Vagina (tissue), 2 donors: Measurements from ENCODE around the gene SELPLG. TPM values are rescaled to one million over a fixed set of nuclear protein-coding genes. Genes with fewer than 3 reads are reported as not detected.
"Not testable (repeated sequence)": the region's sequence is repeated elsewhere in the genome, so short reads cannot be mapped to it uniquely, and the experiment has no call there.

Experiments
- DNase-seq, 2 donors: peaks; one replicate each; pipeline ENCODE4 v3.0.0-alpha.2; 2017; ENCODE audit errors: extremely low spot score in 2 of 2
- H3K27ac ChIP-seq: fragments of 200-600 bp; sonication (generic); one replicate; pipeline ENCODE4 v1.5.1; 2019
- H3K27me3 ChIP-seq: fragments of 200-600 bp; sonication (generic); one replicate; pipeline ENCODE4 v1.5.1; 2019
- H3K36me3 ChIP-seq, 2 donors: fragments of 200-600 bp; sonication (generic); one replicate each; pipeline ENCODE4 v1.5.1; 2017 to 2019
- H3K4me1 ChIP-seq: fragments of 200-600 bp; sonication (generic); one replicate; pipeline ENCODE4 v1.5.1; 2019
- H3K4me3 ChIP-seq, 2 donors: fragments of 200-600 bp; sonication (generic); 1 replicate in 1 of 2; 2 replicates in 1 of 2; pipeline ENCODE4 v1.5.1; 2016 to 2019
- H3K9me3 ChIP-seq: fragments of 200-600 bp; sonication (generic); one replicate; pipeline ENCODE4 v1.5.1; 2019
- POLR2A ChIP-seq, 2 donors: fragments of 450-650 bp; IDR thresholded peaks; one replicate each; pipeline ENCODE4 v1.6.1; 2017; ENCODE audit warnings: antibody characterized with exemption in 2 of 2, mild to moderate bottlenecking in 2 of 2, moderate library complexity in 2 of 2
- POLR2AphosphoS5 ChIP-seq, 2 donors: sonication (generic); formaldehyde crosslinking; IDR thresholded peaks; one replicate each; pipeline ENCODE4 v1.9.0; 2017; ENCODE audit warnings: antibody characterized with exemption in 2 of 2, mild to moderate bottlenecking in 2 of 2, low read depth in 1 of 2; ENCODE audit not compliant: insufficient read depth in 1 of 2
- intact Hi-C: fragments of 100-400 bp; cut with DNase I; formaldehyde crosslinking; loops from one replicate; pipeline ENCODE4 v1.15.1; 2023
- total RNA-seq: library from RNA; depleted of rRNA; stranded (reverse); fragments of >200 nt; gene quantifications from one replicate; pipeline ENCODE4 v1.2.3, GENCODE V29; 2016
- TF ChIP-seq, protein P1 (sequence below), 3 experiments: fragments of 450-650 bp in 2 of 3; fragments of 200-600 bp in 1 of 3; sonication (generic) in 1 of 3; IDR thresholded peaks; one replicate each; pipeline ENCODE4 v1.5.1; 2017 to 2019; ENCODE audit warnings: antibody characterized with exemption in 3 of 3, mild to moderate bottlenecking in 2 of 3, moderate library complexity in 2 of 3

The SELPLG gene
- total RNA-seq, 1 donor from 2014 or later: 14.2 TPM

DNA sequence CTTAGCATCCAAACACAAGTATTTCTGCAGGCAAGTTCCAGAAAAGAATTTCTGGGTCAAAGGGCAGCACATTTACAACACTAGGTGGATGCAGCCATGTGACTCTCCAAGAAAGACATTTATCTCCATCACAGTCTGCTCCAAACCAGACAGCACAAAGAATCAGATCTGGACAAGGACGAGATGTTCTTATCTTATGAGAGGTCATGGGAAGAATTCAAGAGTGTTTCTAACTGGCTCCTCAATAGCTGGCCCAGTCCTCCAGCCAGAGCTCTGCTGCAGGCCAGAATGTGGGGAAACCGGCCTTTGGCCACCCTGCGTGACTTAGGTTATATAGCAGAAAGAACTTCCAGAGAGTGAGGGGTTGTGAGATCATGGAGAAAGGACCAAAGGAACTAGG is 53.2 kb downstream of the SELPLG start:
- Histone ChIP-seq H3K36me3 (no peaks in the 10 kb centered on the region), H3K27me3 (no peaks in the 10 kb centered on the region), H3K27ac (peak overlapping the region; percentile 61), H3K9me3 (no peaks in the 10 kb centered on the region), H3K4me1 (peaks cover 11% of the 10 kb centered on the region), H3K4me3 (no peak overlapping the region)
- no peak for TF ChIP-seq POLR2A (IDR thresholded peaks at IDR 0.05)
- peak in 1 of 2 donors; percentile 21 for TF ChIP-seq POLR2AphosphoS5 (IDR thresholded peaks at IDR 0.05; ENCODE audit: insufficient read depth in 1 of 2, low read depth in 1 of 2)
- DNase-seq: peak in 1 of 2 donors; percentile 95
- intact Hi-C loops: no loop called here

DNA sequence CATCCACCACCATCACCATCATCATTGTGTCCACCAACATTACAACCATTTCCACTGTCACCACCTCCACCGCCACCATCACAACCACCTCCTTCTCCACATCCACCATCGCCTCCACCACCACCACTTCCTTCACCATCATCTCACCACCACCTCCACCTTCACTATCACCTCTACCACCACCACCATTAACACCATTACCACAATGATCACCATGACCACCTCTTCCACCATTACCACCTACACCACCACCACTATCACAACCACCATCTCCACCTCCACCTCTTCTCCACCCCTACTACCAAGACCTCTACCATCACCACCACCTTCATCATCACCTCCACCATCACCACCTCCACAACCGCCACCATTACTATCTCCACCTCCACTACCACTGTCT is 54.9 kb downstream of the SELPLG start:
- DNase-seq: no peak
- peak overlapping the region; percentile 64 for H3K27ac ChIP-seq

DNA sequence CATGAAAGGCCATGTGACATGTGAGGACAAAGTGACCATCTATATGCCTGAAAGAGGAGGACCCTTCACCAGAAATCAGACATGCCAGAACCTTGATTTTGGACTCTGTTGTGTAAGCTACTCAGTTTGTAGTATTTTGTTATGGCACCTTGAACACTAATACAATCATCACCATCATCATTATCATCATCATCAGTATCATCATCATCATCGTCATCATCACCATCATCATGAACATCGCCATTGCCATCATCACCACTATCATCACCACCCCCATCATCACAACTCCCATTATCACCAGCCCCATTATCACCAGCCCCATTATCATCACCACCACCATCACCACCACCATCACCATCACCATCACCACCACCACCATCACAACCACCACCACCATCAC is 55.4 kb downstream of the SELPLG start:
- Histone ChIP-seq H3K36me3 (no peaks in the 10 kb centered on the region), H3K4me1 (peaks cover 6% of the 10 kb centered on the region), H3K27ac (peak overlapping the region; percentile 64), H3K4me3 (no peak overlapping the region), H3K9me3 (no peaks in the 10 kb centered on the region), H3K27me3 (no peaks in the 10 kb centered on the region)
- TF ChIP-seq POLR2A (IDR thresholded peaks at IDR 0.05) (no peak), POLR2AphosphoS5 (IDR thresholded peaks at IDR 0.05; ENCODE audit: insufficient read depth in 1 of 2, low read depth in 1 of 2) (no peak)
- TF ChIP-seq, protein P1, sequence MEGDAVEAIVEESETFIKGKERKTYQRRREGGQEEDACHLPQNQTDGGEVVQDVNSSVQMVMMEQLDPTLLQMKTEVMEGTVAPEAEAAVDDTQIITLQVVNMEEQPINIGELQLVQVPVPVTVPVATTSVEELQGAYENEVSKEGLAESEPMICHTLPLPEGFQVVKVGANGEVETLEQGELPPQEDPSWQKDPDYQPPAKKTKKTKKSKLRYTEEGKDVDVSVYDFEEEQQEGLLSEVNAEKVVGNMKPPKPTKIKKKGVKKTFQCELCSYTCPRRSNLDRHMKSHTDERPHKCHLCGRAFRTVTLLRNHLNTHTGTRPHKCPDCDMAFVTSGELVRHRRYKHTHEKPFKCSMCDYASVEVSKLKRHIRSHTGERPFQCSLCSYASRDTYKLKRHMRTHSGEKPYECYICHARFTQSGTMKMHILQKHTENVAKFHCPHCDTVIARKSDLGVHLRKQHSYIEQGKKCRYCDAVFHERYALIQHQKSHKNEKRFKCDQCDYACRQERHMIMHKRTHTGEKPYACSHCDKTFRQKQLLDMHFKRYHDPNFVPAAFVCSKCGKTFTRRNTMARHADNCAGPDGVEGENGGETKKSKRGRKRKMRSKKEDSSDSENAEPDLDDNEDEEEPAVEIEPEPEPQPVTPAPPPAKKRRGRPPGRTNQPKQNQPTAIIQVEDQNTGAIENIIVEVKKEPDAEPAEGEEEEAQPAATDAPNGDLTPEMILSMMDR (IDR thresholded peaks at IDR 0.05): no peak
- intact Hi-C loops: no loop called here
- DNase-seq: no peak

More for the DNA sequence above, 54.9 kb downstream of the SELPLG start:
- TF ChIP-seq, protein P1 (IDR thresholded peaks at IDR 0.05): no peak
- no peak for TF ChIP-seq POLR2A (IDR thresholded peaks at IDR 0.05)
- no peak for TF ChIP-seq POLR2AphosphoS5 (IDR thresholded peaks at IDR 0.05; ENCODE audit: insufficient read depth in 1 of 2, low read depth in 1 of 2)
- Histone ChIP-seq H3K4me1 (peaks cover 9% of the 10 kb centered on the region), H3K9me3 (no peaks in the 10 kb centered on the region), H3K36me3 (no peaks in the 10 kb centered on the region), H3K27me3 (no peaks in the 10 kb centered on the region), H3K4me3 (no peak overlapping the region)
- intact Hi-C loops: no loop called here

DNA sequence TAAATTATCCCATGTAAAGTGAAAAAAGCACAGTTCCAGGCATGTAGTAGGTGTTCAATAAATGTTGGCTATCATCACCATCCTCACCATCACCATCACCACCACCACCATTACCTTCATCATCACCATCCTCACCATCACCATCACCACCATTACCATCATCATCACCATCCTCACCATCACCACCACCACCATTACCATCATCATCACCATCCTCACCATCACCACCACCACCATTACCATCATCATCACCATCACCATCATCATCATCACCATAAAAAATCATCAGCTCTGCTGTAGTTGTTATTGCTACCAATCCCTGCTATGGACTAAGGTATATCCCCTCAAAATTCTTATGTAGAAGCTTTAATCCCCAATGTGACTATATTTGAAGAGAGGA is 56.2 kb downstream of the SELPLG start:
- H3K27ac ChIP-seq: no peak overlapping the region
- intact Hi-C loops: no loop called here
- H3K9me3 ChIP-seq: no peaks in the 10 kb centered on the region
- no peak for DNase-seq
- TF ChIP-seq, protein P1 (IDR thresholded peaks at IDR 0.05): no peak
- no peak for TF ChIP-seq POLR2A (IDR thresholded peaks at IDR 0.05)
- TF ChIP-seq POLR2AphosphoS5 (IDR thresholded peaks at IDR 0.05; ENCODE audit: insufficient read depth in 1 of 2, low read depth in 1 of 2): no peak
- H3K4me3 ChIP-seq: no peak overlapping the region
- no peaks in the 10 kb centered on the region for H3K27me3 ChIP-seq
- H3K4me1 ChIP-seq: peaks cover 6% of the 10 kb centered on the region
- H3K36me3 ChIP-seq: no peaks in the 10 kb centered on the region

DNA sequence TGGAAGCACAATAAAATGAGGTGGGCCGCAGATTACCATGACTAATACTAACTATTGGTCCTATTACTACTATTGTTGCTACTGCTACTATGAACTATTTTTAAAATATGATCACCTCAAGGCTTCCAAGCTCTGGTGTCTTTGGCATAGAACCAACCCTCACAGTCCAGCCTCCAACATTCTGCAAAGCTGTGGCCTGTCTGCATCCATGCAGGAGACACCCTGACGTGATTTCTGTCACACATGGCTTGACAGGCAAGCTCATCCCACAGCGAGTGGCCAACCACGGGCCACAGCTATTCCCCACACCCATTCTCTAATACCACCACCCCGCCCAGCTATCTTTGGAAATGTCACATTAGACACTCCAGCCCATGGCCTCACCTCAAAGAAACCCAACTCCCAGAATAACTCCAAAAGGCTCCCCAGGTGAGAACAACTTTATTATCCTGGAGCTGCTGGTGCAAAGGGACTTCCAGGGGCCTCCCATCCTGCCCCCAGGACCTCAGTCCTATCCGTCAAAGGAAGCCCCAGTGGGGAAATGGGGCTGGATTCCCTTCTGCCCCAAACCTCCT is 56.9 kb downstream of the SELPLG start:
- H3K4me3 ChIP-seq: no peak overlapping the region
- H3K9me3 ChIP-seq: no peaks in the 10 kb centered on the region
- intact Hi-C loops: no loop called here
- no peaks in the 10 kb centered on the region for H3K36me3 ChIP-seq
- no peaks in the 10 kb centered on the region for H3K27me3 ChIP-seq
- TF ChIP-seq POLR2A (IDR thresholded peaks at IDR 0.05): no peak
- H3K4me1 ChIP-seq: peaks cover 6% of the 10 kb centered on the region
- DNase-seq: no peak
- H3K27ac ChIP-seq: no peak overlapping the region

DNA sequence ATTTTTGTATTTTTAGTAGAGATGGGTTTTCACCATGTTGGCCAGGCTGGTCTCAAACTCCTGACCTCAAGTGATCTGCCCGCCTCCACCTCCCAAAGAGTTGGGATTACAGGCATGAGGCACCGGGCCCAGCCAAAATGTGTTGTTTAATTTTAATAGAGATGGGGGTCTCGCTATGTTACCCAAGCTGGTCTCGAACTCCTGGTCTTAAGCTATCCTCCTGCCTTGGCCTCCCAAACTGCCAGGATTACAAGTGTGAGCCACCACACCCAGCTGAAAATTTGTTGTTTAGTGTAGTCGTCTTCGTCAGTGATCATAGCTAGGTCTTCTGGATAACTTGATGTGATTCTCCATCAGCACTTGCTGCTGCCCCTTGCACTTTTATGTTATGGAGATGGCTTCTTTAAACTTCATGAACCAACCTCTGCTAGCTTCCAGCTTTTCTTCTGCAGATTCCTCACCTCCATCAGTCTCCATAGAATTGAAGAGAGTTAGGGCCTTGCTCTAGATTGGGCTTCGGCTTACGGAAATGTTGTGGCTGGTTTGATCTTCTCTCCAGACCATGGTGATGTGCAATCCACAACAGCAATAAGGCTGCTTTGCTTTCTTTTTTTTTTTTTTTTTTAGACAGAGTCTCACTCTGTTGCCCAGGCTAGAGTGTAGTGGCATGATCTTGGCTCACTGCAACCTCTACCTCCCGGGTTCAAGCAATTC is 58.3 kb downstream of the SELPLG start:
- intact Hi-C loops: no loop called here
- Histone ChIP-seq H3K27ac (no peak overlapping the region), H3K9me3 (no peaks in the 10 kb centered on the region), H3K4me3 (no peak overlapping the region), H3K27me3 (no peaks in the 10 kb centered on the region), H3K36me3 (no peaks in the 10 kb centered on the region), H3K4me1 (peaks cover 14% of the 10 kb centered on the region)
- TF ChIP-seq POLR2AphosphoS5 (IDR thresholded peaks at IDR 0.05; ENCODE audit: insufficient read depth in 1 of 2, low read depth in 1 of 2): no peak
- TF ChIP-seq, protein P1 (IDR thresholded peaks at IDR 0.05): no peak
- TF ChIP-seq POLR2A (IDR thresholded peaks at IDR 0.05): no peak
- DNase-seq: peak; percentile 7 to 71

DNA sequence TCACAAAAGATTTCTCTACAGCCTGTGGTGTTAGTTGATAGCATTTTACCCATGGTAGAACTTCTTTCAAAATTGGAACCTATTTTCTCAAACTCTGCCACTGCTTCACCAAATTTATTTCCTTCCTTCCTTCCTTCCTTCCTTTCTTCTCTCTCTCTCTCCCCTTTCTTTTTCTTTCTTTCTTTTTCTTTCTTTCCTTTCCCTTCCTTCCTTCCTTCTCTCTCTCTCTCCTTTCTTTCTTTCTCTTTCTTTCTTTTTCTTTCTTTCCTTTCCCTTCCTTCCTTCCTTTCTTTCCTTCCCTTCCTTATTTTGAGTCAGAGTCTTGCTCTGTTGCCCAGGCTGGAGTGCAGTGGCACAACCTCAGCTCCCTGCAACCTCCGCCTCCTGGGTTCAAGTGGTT is 59.4 kb downstream of the SELPLG start:
- H3K4me3 ChIP-seq, H3K36me3 ChIP-seq, intact Hi-C loops, DNase-seq, H3K9me3 ChIP-seq, H3K27ac ChIP-seq, H3K27me3 ChIP-seq: not testable (repeated sequence)
- H3K4me1 ChIP-seq: peaks cover 14% of the 10 kb centered on the region
